Measurements from ENCODE around the gene HIP1. TPM values are rescaled to one million over a fixed set of nuclear protein-coding genes. Genes with fewer than 3 reads are reported as not detected.
"Not testable (repeated sequence)": the region's sequence is repeated elsewhere in the genome, so short reads cannot be mapped to it uniquely, and the experiment has no call there.

The HIP1 gene
- polyA plus RNA-seq, 2 of the 4 experiments (the other 2 are of a cell fraction) = 17.3 to 33.4 TPM

DNA sequence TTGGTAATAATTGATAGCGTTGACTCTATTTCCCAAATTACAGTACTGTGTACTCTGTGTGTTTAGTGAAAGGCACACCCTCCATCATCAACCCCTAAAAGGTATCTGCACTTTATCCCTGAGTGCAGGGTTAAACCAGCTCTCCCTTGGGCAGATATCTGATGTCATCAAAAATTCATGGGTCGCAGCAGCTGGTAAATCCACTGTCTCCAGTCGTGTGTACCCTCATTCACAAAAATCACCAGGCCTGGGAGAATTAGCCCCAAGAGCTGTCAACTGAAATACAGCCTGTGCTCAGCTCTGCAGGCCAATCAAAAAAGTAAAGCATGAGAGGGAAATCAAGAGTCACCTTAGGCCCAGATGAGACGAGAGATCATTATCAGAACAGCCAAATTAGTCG is 103.7 kb downstream of the HIP1 start:
- CTCF ChIA-PET = interaction anchor here (1.2 kb wide), 1 partner anchor 20 kb away, joined by 3 read pairs; no protein-coding TSS in a partner anchor

DNA sequence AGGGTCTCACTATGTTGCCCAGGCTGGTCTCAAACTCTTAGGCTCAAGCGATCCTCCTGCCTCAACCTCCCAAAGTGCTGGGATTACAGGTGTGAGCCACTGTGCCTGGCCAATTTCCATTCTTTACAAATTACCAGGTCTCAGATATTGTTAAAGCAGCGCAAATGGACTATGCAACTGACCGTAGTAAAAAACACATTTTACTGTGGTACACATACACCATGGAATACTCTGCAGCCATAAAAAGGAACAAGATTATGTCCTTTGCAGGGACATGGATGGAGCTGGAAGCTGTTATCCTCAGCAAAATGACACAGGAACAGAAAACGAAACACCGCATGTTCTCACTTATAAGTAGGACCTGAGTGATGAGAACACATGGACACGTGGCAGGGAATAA is 106.2 kb downstream of the HIP1 start:
- ATAC-seq; H3K27ac ChIP-seq; POLR2A ChIA-PET; H3K4me3 ChIP-seq; FAIRE-seq; H3K4me1 ChIP-seq; DNase-seq (ENCODE audit: low read depth in 1 of 2, low spot score in 1 of 2); H3K4me2 ChIP-seq: not testable (repeated sequence)
- peaks cover 16% of the 10 kb centered on the region for H3K9me3 ChIP-seq
- WGBS (ENCODE audit: missing lambda C conversion rate) = 95% methylated on average over 6 of the region's 6 CpGs
- CTCF ChIA-PET = interaction anchor here (1.3 kb wide), 1 partner anchor 30 kb away, joined by 3 read pairs; no protein-coding TSS in a partner anchor

More for the DNA sequence above, 103.7 kb downstream of the HIP1 start:
- no peak for FAIRE-seq
- no peak for DNase-seq (ENCODE audit: low read depth in 1 of 2, low spot score in 1 of 2)
- H3K4me3 ChIP-seq = no peak overlapping the region
- 93% methylated on average over 5 of the region's 5 CpGs for WGBS (ENCODE audit: missing lambda C conversion rate)
- H3K4me1 ChIP-seq = peaks cover 17% of the 10 kb centered on the region
- no peak overlapping the region for H3K27ac ChIP-seq
- POLR2A ChIA-PET = no interaction called here
- no peak for TF ChIP-seq PHF8 (IDR thresholded peaks at IDR 0.05; ENCODE audit: borderline replicate concordance, low read depth)
- no peak for TF ChIP-seq RAD21 (conservative IDR thresholded peaks at IDR 0.05 in 1 of 2, IDR thresholded peaks at IDR 0.05 in 1 of 2)
- no peak for TF ChIP-seq MYC (IDR thresholded peaks at IDR 0.05; ENCODE audit: borderline replicate concordance, low read length)
- TF ChIP-seq, protein P1, sequence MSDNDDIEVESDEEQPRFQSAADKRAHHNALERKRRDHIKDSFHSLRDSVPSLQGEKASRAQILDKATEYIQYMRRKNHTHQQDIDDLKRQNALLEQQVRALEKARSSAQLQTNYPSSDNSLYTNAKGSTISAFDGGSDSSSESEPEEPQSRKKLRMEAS (IDR thresholded peaks at IDR 0.05) = no peak
- no peak for TF ChIP-seq POLR2AphosphoS2 (conservative IDR thresholded peaks at IDR 0.05; ENCODE audit: low read length)
- no peak for TF ChIP-seq TP53 (CRISPR knock-in tag; IDR thresholded peaks at IDR 0.05)
- TF ChIP-seq CBX8 (IDR thresholded peaks at IDR 0.05) = no peak
- TF ChIP-seq HDAC2 (IDR thresholded peaks at IDR 0.05) = no peak
- no peak for TF ChIP-seq EHF (CRISPR knock-in tag; IDR thresholded peaks at IDR 0.05)
- no peak for TF ChIP-seq HOXB5 (CRISPR knock-in tag; IDR thresholded peaks at IDR 0.05)
- no peak for TF ChIP-seq RNF2 (IDR thresholded peaks at IDR 0.05; ENCODE audit: borderline replicate concordance, low read depth)
- TF ChIP-seq POLR2A (IDR thresholded peaks at IDR 0.05; ENCODE audit: low read length) = no peak
- TF ChIP-seq, protein P2, sequence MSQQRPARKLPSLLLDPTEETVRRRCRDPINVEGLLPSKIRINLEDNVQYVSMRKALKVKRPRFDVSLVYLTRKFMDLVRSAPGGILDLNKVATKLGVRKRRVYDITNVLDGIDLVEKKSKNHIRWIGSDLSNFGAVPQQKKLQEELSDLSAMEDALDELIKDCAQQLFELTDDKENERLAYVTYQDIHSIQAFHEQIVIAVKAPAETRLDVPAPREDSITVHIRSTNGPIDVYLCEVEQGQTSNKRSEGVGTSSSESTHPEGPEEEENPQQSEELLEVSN (IDR thresholded peaks at IDR 0.05; ENCODE audit: borderline replicate concordance, low read depth) = no peak
- TF ChIP-seq, protein P3, sequence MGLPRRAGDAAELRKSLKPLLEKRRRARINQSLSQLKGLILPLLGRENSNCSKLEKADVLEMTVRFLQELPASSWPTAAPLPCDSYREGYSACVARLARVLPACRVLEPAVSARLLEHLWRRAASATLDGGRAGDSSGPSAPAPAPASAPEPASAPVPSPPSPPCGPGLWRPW (IDR thresholded peaks at IDR 0.05) = no peak
- no peak for TF ChIP-seq SMC3 (IDR thresholded peaks at IDR 0.05)
- H3K4me2 ChIP-seq = no peak overlapping the region
- H3K9me3 ChIP-seq = no peaks in the 10 kb centered on the region
- no peak for ATAC-seq

DNA sequence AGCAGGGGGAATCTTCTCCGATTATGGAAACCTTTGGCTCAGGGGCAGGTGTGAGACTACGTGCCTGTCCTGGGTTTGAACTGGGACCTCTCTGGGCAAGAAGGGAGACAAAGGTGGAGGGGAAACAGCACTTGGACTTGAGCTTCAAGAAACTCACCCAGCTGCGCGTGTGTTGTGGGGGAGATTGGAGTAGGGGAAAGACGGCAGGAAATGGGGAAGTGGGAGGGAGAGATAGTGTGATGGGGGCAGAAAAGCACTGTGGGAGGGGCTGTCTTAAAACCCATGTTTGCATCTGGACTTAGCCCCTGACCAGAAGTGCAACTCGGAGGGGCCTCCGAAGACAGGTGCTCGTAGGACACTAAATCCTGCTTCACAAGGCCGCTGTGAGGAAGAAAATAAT is 107.0 kb downstream of the HIP1 start:
- no peak overlapping the region for H3K27ac ChIP-seq
- POLR2A ChIA-PET = no interaction called here
- ATAC-seq = no peak
- no peak overlapping the region for H3K4me2 ChIP-seq
- H3K4me1 ChIP-seq = no peaks in the 10 kb centered on the region
- DNase-seq (ENCODE audit: low read depth in 1 of 2, low spot score in 1 of 2) = no peak
- peaks cover 24% of the 10 kb centered on the region for H3K9me3 ChIP-seq
- TF ChIP-seq JUN (IDR thresholded peaks at IDR 0.05) (no peak), POLR2A (IDR thresholded peaks at IDR 0.05; ENCODE audit: low read length) (no peak), RFX5 (IDR thresholded peaks at IDR 0.05) (no peak), HOXB13 (CRISPR knock-in tag; IDR thresholded peaks at IDR 0.05; ENCODE audit: low read depth) (no peak), FOSB (CRISPR knock-in tag; IDR thresholded peaks at IDR 0.05) (no peak), RCOR1 (IDR thresholded peaks at IDR 0.05; ENCODE audit: low read depth, low read length) (no peak), CBX2 (IDR thresholded peaks at IDR 0.05; ENCODE audit: borderline replicate concordance, low read depth) (no peak), MYC (IDR thresholded peaks at IDR 0.05; ENCODE audit: borderline replicate concordance, low read length) (no peak)
- TF ChIP-seq, protein P4, sequence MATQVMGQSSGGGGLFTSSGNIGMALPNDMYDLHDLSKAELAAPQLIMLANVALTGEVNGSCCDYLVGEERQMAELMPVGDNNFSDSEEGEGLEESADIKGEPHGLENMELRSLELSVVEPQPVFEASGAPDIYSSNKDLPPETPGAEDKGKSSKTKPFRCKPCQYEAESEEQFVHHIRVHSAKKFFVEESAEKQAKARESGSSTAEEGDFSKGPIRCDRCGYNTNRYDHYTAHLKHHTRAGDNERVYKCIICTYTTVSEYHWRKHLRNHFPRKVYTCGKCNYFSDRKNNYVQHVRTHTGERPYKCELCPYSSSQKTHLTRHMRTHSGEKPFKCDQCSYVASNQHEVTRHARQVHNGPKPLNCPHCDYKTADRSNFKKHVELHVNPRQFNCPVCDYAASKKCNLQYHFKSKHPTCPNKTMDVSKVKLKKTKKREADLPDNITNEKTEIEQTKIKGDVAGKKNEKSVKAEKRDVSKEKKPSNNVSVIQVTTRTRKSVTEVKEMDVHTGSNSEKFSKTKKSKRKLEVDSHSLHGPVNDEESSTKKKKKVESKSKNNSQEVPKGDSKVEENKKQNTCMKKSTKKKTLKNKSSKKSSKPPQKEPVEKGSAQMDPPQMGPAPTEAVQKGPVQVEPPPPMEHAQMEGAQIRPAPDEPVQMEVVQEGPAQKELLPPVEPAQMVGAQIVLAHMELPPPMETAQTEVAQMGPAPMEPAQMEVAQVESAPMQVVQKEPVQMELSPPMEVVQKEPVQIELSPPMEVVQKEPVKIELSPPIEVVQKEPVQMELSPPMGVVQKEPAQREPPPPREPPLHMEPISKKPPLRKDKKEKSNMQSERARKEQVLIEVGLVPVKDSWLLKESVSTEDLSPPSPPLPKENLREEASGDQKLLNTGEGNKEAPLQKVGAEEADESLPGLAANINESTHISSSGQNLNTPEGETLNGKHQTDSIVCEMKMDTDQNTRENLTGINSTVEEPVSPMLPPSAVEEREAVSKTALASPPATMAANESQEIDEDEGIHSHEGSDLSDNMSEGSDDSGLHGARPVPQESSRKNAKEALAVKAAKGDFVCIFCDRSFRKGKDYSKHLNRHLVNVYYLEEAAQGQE (IDR thresholded peaks at IDR 0.05) = no peak
- TF ChIP-seq, protein P5, sequence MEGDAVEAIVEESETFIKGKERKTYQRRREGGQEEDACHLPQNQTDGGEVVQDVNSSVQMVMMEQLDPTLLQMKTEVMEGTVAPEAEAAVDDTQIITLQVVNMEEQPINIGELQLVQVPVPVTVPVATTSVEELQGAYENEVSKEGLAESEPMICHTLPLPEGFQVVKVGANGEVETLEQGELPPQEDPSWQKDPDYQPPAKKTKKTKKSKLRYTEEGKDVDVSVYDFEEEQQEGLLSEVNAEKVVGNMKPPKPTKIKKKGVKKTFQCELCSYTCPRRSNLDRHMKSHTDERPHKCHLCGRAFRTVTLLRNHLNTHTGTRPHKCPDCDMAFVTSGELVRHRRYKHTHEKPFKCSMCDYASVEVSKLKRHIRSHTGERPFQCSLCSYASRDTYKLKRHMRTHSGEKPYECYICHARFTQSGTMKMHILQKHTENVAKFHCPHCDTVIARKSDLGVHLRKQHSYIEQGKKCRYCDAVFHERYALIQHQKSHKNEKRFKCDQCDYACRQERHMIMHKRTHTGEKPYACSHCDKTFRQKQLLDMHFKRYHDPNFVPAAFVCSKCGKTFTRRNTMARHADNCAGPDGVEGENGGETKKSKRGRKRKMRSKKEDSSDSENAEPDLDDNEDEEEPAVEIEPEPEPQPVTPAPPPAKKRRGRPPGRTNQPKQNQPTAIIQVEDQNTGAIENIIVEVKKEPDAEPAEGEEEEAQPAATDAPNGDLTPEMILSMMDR (IDR thresholded peaks at IDR 0.05) = no peak
- WGBS (ENCODE audit: missing lambda C conversion rate) = 93% methylated on average over 9 of the region's 9 CpGs
- no peak overlapping the region for H3K4me3 ChIP-seq
- CTCF ChIA-PET = interaction anchor here (0.6 kb wide), 1 partner anchor 11 kb away, joined by 4 read pairs; no protein-coding TSS in a partner anchor
- FAIRE-seq = no peak
